ENCODE data around the gene UBL4A.

GRCh38 chrX:154468217-154468616 lies 18.2 kb downstream of the UBL4A start:
- TF ChIP-seq POLR2AphosphoS5 (IDR thresholded peaks at IDR 0.05; ENCODE audit: low read depth, low read length) (no peak), POLR2A (IDR thresholded peaks at IDR 0.05; ENCODE audit: low read depth, low read length) (no peak), TAF1 (IDR thresholded peaks at IDR 0.05; ENCODE audit: borderline replicate concordance, low read depth, low read length) (no peak)

Measured in GM12892 (cell line).